Panc1 (cell line): ENCODE data around the gene ROBO2.

ENCODE experiments used
- POLR2AphosphoS5 ChIP-seq: IDR thresholded peaks from 2 replicates; pipeline ENCODE4 v1.6.1; 2012; ENCODE audit warnings: mild to moderate bottlenecking, low read depth, low read length, moderate library complexity
- TF ChIP-seq, protein P1 (sequence below): fragments of 450-650 bp; IDR thresholded peaks from 2 replicates; pipeline ENCODE4 v1.5.1; 2017; ENCODE audit warnings: mild to moderate bottlenecking

DNA sequence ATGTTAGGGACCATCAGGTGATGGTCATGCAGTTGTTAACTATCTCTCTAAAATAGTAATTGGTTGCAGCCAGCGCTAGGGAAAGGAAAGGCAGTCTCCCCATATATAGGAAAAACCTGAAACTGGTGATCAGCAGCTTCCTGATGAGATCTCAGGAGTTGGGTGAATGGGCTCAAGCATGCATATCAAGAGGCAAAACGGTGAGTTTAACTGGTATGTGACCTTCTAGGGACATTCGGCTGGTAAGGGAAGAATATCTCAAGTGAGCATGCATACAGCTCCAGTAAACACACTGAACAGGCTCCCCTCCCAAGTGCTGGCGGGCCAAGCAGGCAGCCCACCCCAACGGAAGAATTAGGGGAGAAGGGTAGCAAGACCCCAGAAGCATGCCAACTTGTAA lies 49.3 kb upstream of the ROBO2 start:
- no peak for TF ChIP-seq POLR2AphosphoS5
- TF ChIP-seq, protein P1, sequence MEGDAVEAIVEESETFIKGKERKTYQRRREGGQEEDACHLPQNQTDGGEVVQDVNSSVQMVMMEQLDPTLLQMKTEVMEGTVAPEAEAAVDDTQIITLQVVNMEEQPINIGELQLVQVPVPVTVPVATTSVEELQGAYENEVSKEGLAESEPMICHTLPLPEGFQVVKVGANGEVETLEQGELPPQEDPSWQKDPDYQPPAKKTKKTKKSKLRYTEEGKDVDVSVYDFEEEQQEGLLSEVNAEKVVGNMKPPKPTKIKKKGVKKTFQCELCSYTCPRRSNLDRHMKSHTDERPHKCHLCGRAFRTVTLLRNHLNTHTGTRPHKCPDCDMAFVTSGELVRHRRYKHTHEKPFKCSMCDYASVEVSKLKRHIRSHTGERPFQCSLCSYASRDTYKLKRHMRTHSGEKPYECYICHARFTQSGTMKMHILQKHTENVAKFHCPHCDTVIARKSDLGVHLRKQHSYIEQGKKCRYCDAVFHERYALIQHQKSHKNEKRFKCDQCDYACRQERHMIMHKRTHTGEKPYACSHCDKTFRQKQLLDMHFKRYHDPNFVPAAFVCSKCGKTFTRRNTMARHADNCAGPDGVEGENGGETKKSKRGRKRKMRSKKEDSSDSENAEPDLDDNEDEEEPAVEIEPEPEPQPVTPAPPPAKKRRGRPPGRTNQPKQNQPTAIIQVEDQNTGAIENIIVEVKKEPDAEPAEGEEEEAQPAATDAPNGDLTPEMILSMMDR = no peak
